Measurements from ENCODE around the gene EXOC6. TPM values are rescaled to one million over a fixed set of nuclear protein-coding genes. Genes with fewer than 3 reads are reported as not detected.
"Not testable (repeated sequence)": the region's sequence is repeated elsewhere in the genome, so short reads cannot be mapped to it uniquely, and the experiment has no call there.

The EXOC6 gene

DNA sequence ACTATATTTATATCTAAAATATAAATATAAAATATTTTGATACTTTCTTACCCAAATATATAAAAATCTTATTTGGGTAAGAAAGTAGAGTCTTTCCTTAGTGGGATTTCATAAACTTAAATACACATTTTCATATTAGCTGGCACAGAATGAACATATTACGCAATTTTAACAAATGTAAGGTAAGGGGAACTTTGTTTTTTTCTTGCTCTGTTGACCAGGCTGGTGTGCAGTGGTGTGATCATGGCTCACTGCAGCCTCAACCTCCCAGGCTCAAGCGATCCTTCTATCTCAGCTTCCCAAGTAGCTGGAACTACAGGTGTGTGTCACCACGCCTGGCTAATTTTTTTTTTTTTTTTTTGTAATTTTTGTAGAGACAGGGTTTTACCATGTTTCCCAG, 243.6 kb downstream of the EXOC6 start:
- peaks cover 20% of the 10 kb centered on the region for H3K27me3 ChIP-seq (ENCODE audit: control insufficient read depth, insufficient read depth, low read length)
- H3K4me2 ChIP-seq (ENCODE audit: low read length) = no peak overlapping the region
- no peaks in the 10 kb centered on the region for H3K9me3 ChIP-seq (replicated peaks; ENCODE audit: low read length)
- no peaks in the 10 kb centered on the region for H3K4me1 ChIP-seq (ENCODE audit: control insufficient read depth, insufficient read depth, low read length)
- no peaks in the 10 kb centered on the region for H3K36me3 ChIP-seq (ENCODE audit: insufficient read depth, low read length)
- H3K9ac ChIP-seq (ENCODE audit: low read depth, low read length) = no peak overlapping the region
- H3K4me3 ChIP-seq (ENCODE audit: low read length) = no peak overlapping the region

- H3K4me2 ChIP-seq (ENCODE audit: low read length) = no peak overlapping the region
- no peaks in the 10 kb centered on the region for H3K4me1 ChIP-seq (ENCODE audit: control insufficient read depth, insufficient read depth, low read length)
- no peaks in the 10 kb centered on the region for H3K9me3 ChIP-seq (replicated peaks; ENCODE audit: low read length)
- no peak overlapping the region for H3K4me3 ChIP-seq (ENCODE audit: low read length)
- no peak overlapping the region for H3K9ac ChIP-seq (ENCODE audit: low read depth, low read length)
- H3K36me3 ChIP-seq (ENCODE audit: insufficient read depth, low read length) = no peaks in the 10 kb centered on the region
- H3K27me3 ChIP-seq (ENCODE audit: control insufficient read depth, insufficient read depth, low read length) = peaks cover 10% of the 10 kb centered on the region
These were observed 246.9 kb downstream of the EXOC6 start for GRCh38 chr10:93095225-93095624.

- Histone ChIP-seq H3K27me3 (ENCODE audit: control insufficient read depth, insufficient read depth, low read length) (peaks cover 7% of the 10 kb centered on the region), H3K9ac (ENCODE audit: low read depth, low read length) (no peak overlapping the region), H3K36me3 (ENCODE audit: insufficient read depth, low read length) (no peaks in the 10 kb centered on the region), H3K4me1 (ENCODE audit: control insufficient read depth, insufficient read depth, low read length) (no peaks in the 10 kb centered on the region), H3K4me2 (ENCODE audit: low read length) (no peak overlapping the region), H3K9me3 (replicated peaks; ENCODE audit: low read length) (no peaks in the 10 kb centered on the region), H3K4me3 (ENCODE audit: low read length) (no peak overlapping the region)
These were observed 248.6 kb downstream of the EXOC6 start for GRCh38 chr10:93096901-93097300.

- no peaks in the 10 kb centered on the region for H3K9me3 ChIP-seq (replicated peaks; ENCODE audit: low read length)
- H3K4me1 ChIP-seq (ENCODE audit: control insufficient read depth, insufficient read depth, low read length) = no peaks in the 10 kb centered on the region
- H3K36me3 ChIP-seq (ENCODE audit: insufficient read depth, low read length) = no peaks in the 10 kb centered on the region
- peaks cover 7% of the 10 kb centered on the region for H3K27me3 ChIP-seq (ENCODE audit: control insufficient read depth, insufficient read depth, low read length)
- no peak overlapping the region for H3K9ac ChIP-seq (ENCODE audit: low read depth, low read length)
- H3K4me3 ChIP-seq (ENCODE audit: low read length) = no peak overlapping the region
- H3K4me2 ChIP-seq (ENCODE audit: low read length) = no peak overlapping the region
These were observed 249.1 kb downstream of the EXOC6 start for GRCh38 chr10:93097386-93097785.

GRCh38 chr10:93098816-93099215, 250.5 kb downstream of the EXOC6 start:
- no peaks in the 10 kb centered on the region for H3K9me3 ChIP-seq (replicated peaks; ENCODE audit: low read length)
- no peaks in the 10 kb centered on the region for H3K4me1 ChIP-seq (ENCODE audit: control insufficient read depth, insufficient read depth, low read length)
- no peak overlapping the region for H3K9ac ChIP-seq (ENCODE audit: low read depth, low read length)
- no peak overlapping the region for H3K4me3 ChIP-seq (ENCODE audit: low read length)
- H3K36me3 ChIP-seq (ENCODE audit: insufficient read depth, low read length) = no peaks in the 10 kb centered on the region
- no peak overlapping the region for H3K4me2 ChIP-seq (ENCODE audit: low read length)
- peaks cover 7% of the 10 kb centered on the region for H3K27me3 ChIP-seq (ENCODE audit: control insufficient read depth, insufficient read depth, low read length)

DNA sequence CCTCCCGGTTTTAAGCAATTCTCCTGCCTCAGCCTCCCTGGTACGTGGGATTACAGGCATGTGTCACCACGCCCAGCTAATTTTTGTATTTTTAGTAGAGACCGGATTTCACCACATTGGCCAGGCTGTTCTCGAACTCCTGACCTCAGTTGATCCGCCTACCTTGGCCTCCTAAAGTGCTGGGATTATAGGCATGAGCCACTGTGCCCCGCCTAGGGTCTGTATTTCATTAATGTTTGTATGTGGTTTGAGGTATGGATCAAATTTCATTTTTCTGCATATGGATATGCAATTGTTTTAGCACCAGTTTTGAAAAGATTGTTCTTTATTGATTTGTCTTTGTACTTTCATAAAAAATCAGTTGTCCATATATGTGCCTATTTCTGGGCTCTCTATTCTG, 251.3 kb downstream of the EXOC6 start:
- Histone ChIP-seq H3K4me2 (ENCODE audit: low read length) (no peak overlapping the region), H3K36me3 (ENCODE audit: insufficient read depth, low read length) (no peaks in the 10 kb centered on the region), H3K4me1 (ENCODE audit: control insufficient read depth, insufficient read depth, low read length) (no peaks in the 10 kb centered on the region), H3K4me3 (ENCODE audit: low read length) (no peak overlapping the region), H3K9ac (ENCODE audit: low read depth, low read length) (no peak overlapping the region), H3K27me3 (ENCODE audit: control insufficient read depth, insufficient read depth, low read length) (peaks cover 7% of the 10 kb centered on the region), H3K9me3 (replicated peaks; ENCODE audit: low read length) (no peaks in the 10 kb centered on the region)

GRCh38 chr10:93101148-93101547, 252.8 kb downstream of the EXOC6 start:
- not testable (repeated sequence) for H3K4me3 ChIP-seq (ENCODE audit: low read length); H3K9ac ChIP-seq (ENCODE audit: low read depth, low read length); H3K4me1 ChIP-seq (ENCODE audit: control insufficient read depth, insufficient read depth, low read length); H3K36me3 ChIP-seq (ENCODE audit: insufficient read depth, low read length); H3K4me2 ChIP-seq (ENCODE audit: low read length); H3K9me3 ChIP-seq (replicated peaks; ENCODE audit: low read length); H3K27me3 ChIP-seq (ENCODE audit: control insufficient read depth, insufficient read depth, low read length)

DNA sequence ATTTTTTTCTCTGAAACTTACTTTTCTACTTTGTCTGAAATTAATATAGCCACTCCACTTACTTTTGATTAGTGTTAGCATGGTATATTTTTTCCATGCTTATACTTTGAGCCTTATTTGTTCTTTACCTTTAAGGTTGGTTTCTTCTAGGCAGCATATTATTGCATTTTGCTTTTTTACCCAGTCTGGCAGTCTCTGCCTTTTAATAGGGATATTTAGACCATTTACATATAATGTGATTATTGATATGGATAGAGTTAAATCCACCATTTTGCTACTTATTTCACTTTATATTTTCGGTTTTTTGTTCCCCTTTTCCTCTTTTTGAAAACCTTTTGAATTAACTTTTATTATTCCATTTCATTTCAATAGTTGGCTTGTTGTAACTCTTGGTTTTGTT, 255.6 kb downstream of the EXOC6 start:
- Histone ChIP-seq H3K4me3 (ENCODE audit: low read length) (no peak overlapping the region), H3K4me2 (ENCODE audit: low read length) (no peak overlapping the region), H3K9ac (ENCODE audit: low read depth, low read length) (no peak overlapping the region), H3K9me3 (replicated peaks; ENCODE audit: low read length) (no peaks in the 10 kb centered on the region), H3K27me3 (ENCODE audit: control insufficient read depth, insufficient read depth, low read length) (no peaks in the 10 kb centered on the region), H3K4me1 (ENCODE audit: control insufficient read depth, insufficient read depth, low read length) (no peaks in the 10 kb centered on the region), H3K36me3 (ENCODE audit: insufficient read depth, low read length) (no peaks in the 10 kb centered on the region)

GRCh38 chr10:93106631-93107072, 258.3 kb downstream of the EXOC6 start:
- H3K9ac ChIP-seq (ENCODE audit: low read depth, low read length) = no peak overlapping the region
- no peak overlapping the region for H3K4me3 ChIP-seq (ENCODE audit: low read length)
- H3K36me3 ChIP-seq (ENCODE audit: insufficient read depth, low read length) = no peaks in the 10 kb centered on the region
- no peaks in the 10 kb centered on the region for H3K4me1 ChIP-seq (ENCODE audit: control insufficient read depth, insufficient read depth, low read length)
- H3K27me3 ChIP-seq (ENCODE audit: control insufficient read depth, insufficient read depth, low read length) = peaks cover 5% of the 10 kb centered on the region
- no peaks in the 10 kb centered on the region for H3K9me3 ChIP-seq (replicated peaks; ENCODE audit: low read length)
- no peak overlapping the region for H3K4me2 ChIP-seq (ENCODE audit: low read length)

Small RNA genes lying within 50 kb of the gene (small RNA-seq; reads per million reads assigned to genes)
- gene AL392103.1 = not detected
